Subcutaneous abdominal adipose tissue (tissue), 5 donors: Measurements from ENCODE around the gene DIP2C.

Experiments used
- H3K27ac ChIP-seq: one replicate; pipeline ENCODE4 v1.7.0; 2013; ENCODE audit warnings: low read depth, mild to moderate bottlenecking, inconsistent platforms, low read length, moderate library complexity
- H3K27me3 ChIP-seq, 5 donors: one replicate each; pipeline ENCODE4 v1.7.0; 2013; ENCODE audit warnings: low read length in 5 of 5, inconsistent platforms in 1 of 5; ENCODE audit not compliant: control insufficient read depth in 5 of 5, insufficient read depth in 4 of 5
- H3K36me3 ChIP-seq, 5 donors: one replicate each; pipeline ENCODE4 v1.7.0; 2013; ENCODE audit warnings: low read length in 5 of 5; ENCODE audit not compliant: control insufficient read depth in 5 of 5, insufficient read depth in 5 of 5
- H3K4me1 ChIP-seq, 5 donors: one replicate each; pipeline ENCODE4 v1.7.0; 2013; ENCODE audit warnings: low read length in 5 of 5, mild to moderate bottlenecking in 3 of 5, moderate library complexity in 1 of 5; ENCODE audit not compliant: control insufficient read depth in 5 of 5, insufficient read depth in 5 of 5
- H3K4me3 ChIP-seq, 5 donors: one replicate each; pipeline ENCODE4 v1.7.0; 2013; ENCODE audit warnings: low read length in 5 of 5, low read depth in 1 of 5
- H3K9ac ChIP-seq, 5 donors: one replicate each; pipeline ENCODE4 v1.7.0; 2013; ENCODE audit warnings: low read length in 5 of 5, mild to moderate bottlenecking in 4 of 5, moderate library complexity in 3 of 5
- H3K9me3 ChIP-seq, 5 donors: one replicate each; pipeline ENCODE4 v1.7.0; 2013; ENCODE audit warnings: low read length in 5 of 5; ENCODE audit not compliant: control insufficient read depth in 5 of 5
- donor health status: healthy.
- donor health status: healthy.
- donor health status: healthy.
- donor health status: healthy.
- donor health status: healthy.

The DIP2C gene

GRCh38 chr10:609868-610545, 79.5 kb downstream of the DIP2C start:
- Histone ChIP-seq H3K27me3 (no peaks in the 10 kb centered on the region), H3K4me3 (no peak overlapping the region), H3K36me3 (no peaks in the 10 kb centered on the region), H3K9me3 (no peaks in the 10 kb centered on the region), H3K9ac (no peak overlapping the region), H3K4me1 (peaks cover 2 to 25% (median 11%) of the 10 kb centered on the region in 5 donors), H3K27ac (no peak overlapping the region)

GRCh38 chr10:609262-609658, 80.2 kb downstream of the DIP2C start:
- Histone ChIP-seq H3K4me1 (peaks cover 0 to 18% (median 4%) of the 10 kb centered on the region in 5 donors), H3K27ac (no peak overlapping the region), H3K27me3 (no peaks in the 10 kb centered on the region), H3K9me3 (no peaks in the 10 kb centered on the region), H3K4me3 (no peak overlapping the region), H3K9ac (no peak overlapping the region), H3K36me3 (no peaks in the 10 kb centered on the region)

- H3K9ac ChIP-seq = no peak overlapping the region
- H3K27me3 ChIP-seq = no peaks in the 10 kb centered on the region
- no peak overlapping the region for H3K27ac ChIP-seq
- H3K36me3 ChIP-seq = no peaks in the 10 kb centered on the region
- no peaks in the 10 kb centered on the region for H3K9me3 ChIP-seq
- H3K4me1 ChIP-seq = peaks cover 0 to 11% (median 0%) of the 10 kb centered on the region in 5 donors
- no peak overlapping the region for H3K4me3 ChIP-seq
These were observed 80.9 kb downstream of the DIP2C start for GRCh38 chr10:608331-609261.

DNA sequence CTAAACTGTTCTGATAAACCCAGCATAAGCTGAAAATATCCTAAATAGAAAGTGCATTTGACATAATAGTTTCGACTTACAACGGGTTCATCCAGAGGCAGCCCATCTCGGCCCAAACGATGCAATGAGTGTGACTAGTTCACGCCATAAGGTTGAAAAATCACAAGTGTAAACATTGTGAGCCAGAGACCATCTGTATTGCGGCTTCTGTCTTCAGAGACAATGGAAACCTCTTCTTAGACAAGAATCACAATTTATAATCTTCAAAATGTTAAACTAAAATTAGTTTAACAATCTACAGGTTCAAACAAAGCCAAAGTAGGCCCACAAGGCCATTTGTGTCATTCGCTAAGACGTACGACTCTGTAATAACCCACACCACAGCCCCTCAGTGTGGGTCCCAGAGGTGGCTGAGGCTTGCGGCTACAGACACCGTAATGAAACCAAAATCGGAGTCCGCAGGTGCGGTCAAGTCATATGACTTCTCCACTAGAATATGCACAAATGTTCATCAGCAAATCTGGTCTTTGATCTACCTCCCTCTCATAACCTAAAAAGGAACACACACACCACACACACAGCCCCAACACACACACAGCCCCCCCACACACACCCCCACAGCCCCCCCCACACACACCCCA, 81.8 kb downstream of the DIP2C start:
- Histone ChIP-seq H3K36me3 (no peaks in the 10 kb centered on the region), H3K9ac (no peak overlapping the region), H3K4me3 (no peak overlapping the region), H3K27ac (no peak overlapping the region), H3K4me1 (peaks cover 0 to 7% (median 0%) of the 10 kb centered on the region in 5 donors), H3K27me3 (no peaks in the 10 kb centered on the region), H3K9me3 (no peaks in the 10 kb centered on the region)

DNA sequence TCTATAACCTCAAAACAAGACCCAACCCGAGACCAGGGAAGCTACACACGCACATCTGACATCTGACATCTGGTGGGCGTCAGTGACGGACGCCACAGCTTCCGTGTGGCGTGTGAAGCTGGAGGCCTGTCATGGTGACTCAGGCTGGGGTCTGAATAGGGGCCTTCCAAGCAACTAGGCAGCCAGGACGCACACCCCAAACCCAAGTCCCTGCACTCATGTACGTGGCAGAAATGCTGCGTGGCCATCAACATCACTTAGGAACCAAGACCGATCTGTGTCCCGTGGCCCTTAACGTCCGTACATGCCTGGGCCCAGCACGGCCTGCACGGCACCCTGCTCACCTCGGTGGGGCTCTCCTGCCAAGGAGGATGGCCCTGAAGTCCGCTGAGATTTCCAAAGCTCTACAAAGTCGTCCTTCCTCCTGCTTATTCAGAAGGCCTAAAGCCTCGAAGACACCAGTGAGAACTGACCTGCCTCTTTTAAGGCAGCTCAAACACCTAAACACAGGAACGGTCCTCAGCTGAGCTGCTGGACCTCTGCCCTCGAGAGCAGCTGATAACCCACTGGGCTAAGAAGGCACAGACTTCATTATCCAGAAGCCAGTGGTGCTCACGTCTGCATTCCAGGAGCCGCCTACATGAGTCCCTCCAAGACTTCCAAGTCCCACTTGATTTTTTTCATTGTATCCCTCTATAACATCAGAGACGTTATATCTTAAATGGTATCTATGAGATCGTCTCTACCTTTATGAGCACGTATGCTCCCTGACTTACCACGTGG, 82.5 kb downstream of the DIP2C start:
- no peaks in the 10 kb centered on the region for H3K36me3 ChIP-seq
- no peak overlapping the region for H3K4me3 ChIP-seq
- H3K27me3 ChIP-seq = no peaks in the 10 kb centered on the region
- no peak overlapping the region for H3K9ac ChIP-seq
- H3K9me3 ChIP-seq = no peaks in the 10 kb centered on the region
- peaks cover 3 to 14% (median 5%) of the 10 kb centered on the region in 5 donors for H3K4me1 ChIP-seq
- no peak overlapping the region for H3K27ac ChIP-seq

GRCh38 chr10:605632-606325, 83.7 kb downstream of the DIP2C start:
- Histone ChIP-seq H3K27me3 (no peaks in the 10 kb centered on the region), H3K9me3 (no peaks in the 10 kb centered on the region), H3K27ac (no peak overlapping the region), H3K9ac (no peak overlapping the region), H3K4me1 (peaks cover 6 to 26% (median 15%) of the 10 kb centered on the region in 5 donors), H3K36me3 (no peaks in the 10 kb centered on the region), H3K4me3 (no peak overlapping the region)

DNA sequence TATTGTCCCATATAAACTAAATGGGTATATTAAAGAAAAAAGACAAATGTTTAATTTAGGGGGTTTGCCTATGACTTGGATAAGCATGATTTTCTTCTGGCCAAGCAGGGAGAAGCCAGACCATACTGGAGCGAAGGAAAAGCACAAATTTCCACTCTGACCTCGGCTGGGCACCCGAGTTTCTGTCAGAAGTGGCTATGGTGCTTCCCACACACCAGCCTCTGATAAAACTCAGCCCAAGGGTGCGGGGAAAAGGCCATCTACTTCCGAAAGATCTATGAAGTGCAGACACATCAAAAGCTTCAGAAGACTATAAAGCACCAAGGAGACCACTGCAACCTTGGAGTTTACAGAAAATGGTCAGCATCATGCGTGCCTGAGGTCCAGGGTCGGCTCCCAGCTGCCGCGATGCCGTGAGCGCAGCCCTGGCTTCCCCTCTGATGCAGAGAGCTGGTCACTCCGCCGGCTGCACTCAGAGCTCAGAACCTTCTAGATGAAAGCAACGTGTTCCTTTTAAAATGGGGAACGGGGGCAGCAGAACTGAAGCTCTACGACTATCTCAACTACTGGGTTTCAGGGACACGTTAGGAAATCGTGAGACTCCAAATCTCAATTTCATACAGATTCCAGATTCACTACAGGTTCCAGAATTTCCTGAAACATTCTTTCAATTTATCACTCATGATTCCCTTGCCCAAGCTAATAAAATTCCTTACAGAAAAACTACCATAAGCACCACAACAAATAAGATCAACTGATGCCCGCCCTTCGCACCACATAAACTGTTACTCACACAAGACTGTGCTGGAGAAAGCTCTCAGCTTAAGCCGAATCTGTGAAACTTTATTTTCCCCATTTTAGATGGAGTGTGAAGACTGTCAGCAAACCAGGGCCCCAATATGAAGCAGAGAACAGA, 84.5 kb downstream of the DIP2C start:
- no peak overlapping the region for H3K9ac ChIP-seq
- peaks cover 6 to 32% (median 18%) of the 10 kb centered on the region in 5 donors for H3K4me1 ChIP-seq

DNA sequence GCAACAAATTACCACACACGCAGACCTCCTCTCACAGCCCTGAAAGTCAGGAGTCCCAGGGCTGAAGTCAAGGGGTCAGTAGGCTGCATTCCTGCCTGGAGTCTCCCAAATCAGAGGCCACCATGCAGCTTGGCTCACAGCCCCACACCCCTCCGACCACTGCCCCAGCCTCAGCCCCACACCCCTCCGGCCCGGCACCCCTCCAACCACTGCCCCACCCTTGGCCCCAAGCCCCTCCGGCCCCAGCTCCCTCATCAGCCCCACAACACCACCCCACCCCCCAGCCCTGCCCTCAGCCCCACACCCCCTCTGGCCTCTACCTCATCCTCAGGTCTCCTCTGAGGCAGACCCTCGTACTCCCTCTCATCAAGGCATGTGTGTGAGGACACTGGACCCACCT, 85.7 kb downstream of the DIP2C start:
- H3K27ac ChIP-seq = no peak overlapping the region

More for the DNA sequence above, 84.5 kb downstream of the DIP2C start:
- H3K4me3 ChIP-seq = no peak overlapping the region
- H3K36me3 ChIP-seq = no peaks in the 10 kb centered on the region
- H3K9me3 ChIP-seq = no peaks in the 10 kb centered on the region
- H3K27me3 ChIP-seq = no peaks in the 10 kb centered on the region
- H3K27ac ChIP-seq = no peak overlapping the region

More for the DNA sequence above, 85.7 kb downstream of the DIP2C start:
- H3K27me3 ChIP-seq = no peaks in the 10 kb centered on the region
- H3K4me3 ChIP-seq = no peak overlapping the region
- H3K36me3 ChIP-seq = no peaks in the 10 kb centered on the region
- no peaks in the 10 kb centered on the region for H3K9me3 ChIP-seq
- peaks cover 6 to 44% (median 25%) of the 10 kb centered on the region in 5 donors for H3K4me1 ChIP-seq
- no peak overlapping the region for H3K9ac ChIP-seq
